A375 (cell line): ENCODE data around the gene ARMC12. TPM values are rescaled to one million over a fixed set of nuclear protein-coding genes. Genes with fewer than 3 reads are reported as not detected.

ENCODE experiments used
- total RNA-seq: library from RNA; depleted of rRNA; stranded (reverse); fragments of >200 nt; shearing (Covaris generic); gene quantifications from 2 replicates; pipeline ENCODE4 v1.2.3, GENCODE V29; 2014; rRNA removed

Gene ARMC12
- total RNA-seq, result 0.34 and 1.2 TPM in 2 replicates

GRCh38 chr6:35736982-35737412 lies at the start of gene ARMC12:
ARMC12 (plus strand) TSS chr6:35737032; CDS start chr6:35737109, 77 bp downstream.

GRCh38 chr6:35688605-35689322 lies 48.1 kb upstream of the ARMC12 start, which contains the start of gene FKBP5:
FKBP5 (minus strand) TSS chr6:35688915; CDS start chr6:35642824, 46,091 bp downstream.

GRCh38 chr6:35776364-35777215 lies 39.8 kb downstream of the ARMC12 start, which contains the start of gene CLPSL2:
CLPSL2 (plus strand) TSS chr6:35776598; CDS start chr6:35776619, 21 bp downstream.

GRCh38 chr6:35780719-35781118 lies 43.9 kb downstream of the ARMC12 start, which contains the start of gene CLPSL1:
CLPSL1 (plus strand) TSS chr6:35781019; CDS start chr6:35781111, 92 bp downstream.

Other genes with a start within 250 kb of the ARMC12 start
- gene TEAD3, start 240.0 kb upstream of the ARMC12 start, total RNA-seq, result 4.2 and 6.3 TPM in 2 replicates
- gene TULP1, start 224.1 kb upstream of the ARMC12 start, total RNA-seq, result not detected in 2 replicates
- gene FKBP5, start 48.1 kb upstream of the ARMC12 start, total RNA-seq, result 7.0 and 8.8 TPM in 2 replicates
- gene CLPSL2, start 39.6 kb downstream of the ARMC12 start, total RNA-seq, result not detected in 2 replicates
- 1.4 TPM in 1 of 2 replicates, not detected in the other for gene CLPSL1, start 44.0 kb downstream of the ARMC12 start, total RNA-seq
- not detected in 2 replicates for gene CLPS, start 60.3 kb downstream of the ARMC12 start, total RNA-seq
- not detected in 2 replicates for gene LHFPL5, start 68.3 kb downstream of the ARMC12 start, total RNA-seq
- gene SRPK1, start 184.1 kb downstream of the ARMC12 start, total RNA-seq, result 64.1 and 68.9 TPM in 2 replicates